Trophoblast cell (in vitro differentiated cells and primary cell): ENCODE results near the gene MAP3K2.

Experiments
- DNase-seq, 2 donors: peaks; one replicate each; pipeline ENCODE4 v3.0.0-alpha.2; 2016
- H2AFZ ChIP-seq: 2 replicates; pipeline ENCODE4 v1.6.1; 2013; ENCODE audit warnings: low read length, moderate library complexity, mild to moderate bottlenecking; ENCODE audit not compliant: insufficient read depth, poor library complexity
- H2AK5ac ChIP-seq: 2 replicates; pipeline ENCODE4 v1.6.1; 2013; ENCODE audit warnings: mild to moderate bottlenecking, low read length
- H2BK120ac ChIP-seq: 2 replicates; pipeline ENCODE4 v1.6.1; 2013; ENCODE audit warnings: low read length, mild to moderate bottlenecking, moderate library complexity; ENCODE audit not compliant: insufficient read depth, poor library complexity
- H2BK12ac ChIP-seq: 2 replicates; pipeline ENCODE4 v1.6.1; 2013; ENCODE audit warnings: mild to moderate bottlenecking, low read length, moderate library complexity
- H2BK5ac ChIP-seq: 2 replicates; pipeline ENCODE4 v1.6.1; 2013; ENCODE audit warnings: low read length, low read depth, moderate library complexity, mild to moderate bottlenecking; ENCODE audit not compliant: poor library complexity
- H3K14ac ChIP-seq: 2 replicates; pipeline ENCODE4 v1.6.1; 2013; ENCODE audit warnings: mild to moderate bottlenecking, low read length
- H3K18ac ChIP-seq: 2 replicates; pipeline ENCODE4 v1.6.1; 2013; ENCODE audit warnings: mild to moderate bottlenecking, low read length
- H3K23ac ChIP-seq: 2 replicates; pipeline ENCODE4 v1.6.1; 2013; ENCODE audit warnings: low read length
- H3K27ac ChIP-seq: 2 replicates; pipeline ENCODE4 v1.5.1; 2013; ENCODE audit warnings: low read depth, mild to moderate bottlenecking, inconsistent platforms, low read length, moderate library complexity
- H3K27me3 ChIP-seq: 2 replicates; pipeline ENCODE4 v1.6.1; 2013; ENCODE audit warnings: inconsistent platforms, mild to moderate bottlenecking, low read length, moderate library complexity; ENCODE audit not compliant: insufficient read depth
- H3K36me3 ChIP-seq, 2 experiments: 1 replicate in 1 of 2; 2 replicates in 1 of 2; pipeline ENCODE4 v1.6.1; 2013; ENCODE audit warnings: low read length in 2 of 2, mild to moderate bottlenecking in 2 of 2, moderate library complexity in 1 of 2; ENCODE audit not compliant: insufficient read depth in 2 of 2, control insufficient read depth in 1 of 2
- H3K4ac ChIP-seq: 2 replicates; pipeline ENCODE4 v1.6.1; 2013; ENCODE audit warnings: low read depth, mild to moderate bottlenecking, low read length, moderate library complexity
- H3K4me1 ChIP-seq, 2 experiments: 1 replicate in 1 of 2; 2 replicates in 1 of 2; pipeline ENCODE4 v1.6.1; 2013; ENCODE audit warnings: low read length in 2 of 2, mild to moderate bottlenecking in 2 of 2, moderate library complexity in 1 of 2; ENCODE audit not compliant: insufficient read depth in 2 of 2, control insufficient read depth in 1 of 2
- H3K4me2 ChIP-seq: 2 replicates; pipeline ENCODE4 v1.6.1; 2013; ENCODE audit warnings: inconsistent platforms, mild to moderate bottlenecking, low read length, moderate library complexity
- H3K4me3 ChIP-seq: 2 replicates; pipeline ENCODE4 v1.5.1; 2013; ENCODE audit warnings: mild to moderate bottlenecking, low read depth, low read length, inconsistent platforms
- H3K79me1 ChIP-seq: one replicate; pipeline ENCODE4 v1.6.1; 2013; ENCODE audit warnings: low read length
- H3K79me2 ChIP-seq: 2 replicates; pipeline ENCODE4 v1.6.1; 2013; ENCODE audit warnings: low read length, mild to moderate bottlenecking; ENCODE audit not compliant: control insufficient read depth, insufficient read depth, poor library complexity
- H3K9ac ChIP-seq: 2 replicates; pipeline ENCODE4 v1.6.1; 2013; ENCODE audit warnings: mild to moderate bottlenecking, low read length
- H3K9me3 ChIP-seq: 2 replicates; pipeline ENCODE4 v1.6.1; 2013; ENCODE audit warnings: low read depth, mild to moderate bottlenecking, control low read depth, inconsistent platforms, low read length; ENCODE audit not compliant: insufficient read depth
- H4K12ac ChIP-seq: 2 replicates; pipeline ENCODE4 v1.6.1; 2013; ENCODE audit warnings: low read depth, mild to moderate bottlenecking, low read length, moderate library complexity
- H4K8ac ChIP-seq: 2 replicates; pipeline ENCODE4 v1.6.1; 2013; ENCODE audit warnings: low read depth, mild to moderate bottlenecking, low read length, moderate library complexity
- H4K91ac ChIP-seq: one replicate; pipeline ENCODE4 v1.6.1; 2013; ENCODE audit warnings: low read depth, mild to moderate bottlenecking, low read length, moderate library complexity
- WGBS: extraction: QIAGEN DNeasy Blood & Tissue Kit; methylation state at CpG from one replicate; pipeline ENCODE4 v1.1.7; 2013; ENCODE audit warnings: missing lambda C conversion rate; ENCODE audit not compliant: insufficient read length, insufficient coverage; ENCODE audit errors: extremely low coverage; 5-methylcytosine and 5-hydroxymethylcytosine counted together

MAP3K2 gene

GRCh38 chr2:127424598-127425520 lies 37.1 kb upstream of the MAP3K2 start:
- Histone ChIP-seq H2BK12ac (no peak overlapping the region), H3K4me2 (no peak overlapping the region), H3K23ac (no peak overlapping the region), H2AK5ac (no peak overlapping the region), H3K9me3 (peaks cover 5% of the 10 kb centered on the region), H3K4me1 (peaks cover 4 to 7% of the 10 kb centered on the region in 2 experiments), H3K14ac (no peak overlapping the region), H3K27me3 (peaks cover 22% of the 10 kb centered on the region), H3K18ac (no peak overlapping the region), H2AFZ (no peak overlapping the region), H4K91ac (no peak overlapping the region), H2BK120ac (no peak overlapping the region), H3K9ac (no peak overlapping the region), H3K27ac (no peak overlapping the region), H3K4ac (no peak overlapping the region), H3K4me3 (no peak overlapping the region), H3K79me2 (no peaks in the 10 kb centered on the region), H2BK5ac (no peak overlapping the region), H4K12ac (no peak overlapping the region), H3K79me1 (no peaks in the 10 kb centered on the region), H3K36me3 (no peaks in the 10 kb centered on the region), H4K8ac (no peak overlapping the region)
- peak in 1 of 2 donors; percentile 47 for DNase-seq
- WGBS: no CpG with 5 or more reads among the region's 13 CpGs

GRCh38 chr2:127423880-127424279 lies 36.1 kb upstream of the MAP3K2 start:
- no CpG with 5 or more reads among the region's 1 CpG for WGBS
- no peak overlapping the region for H3K18ac ChIP-seq

GRCh38 chr2:127423478-127423843 lies 35.7 kb upstream of the MAP3K2 start:
- no peak for DNase-seq
- Histone ChIP-seq H2BK120ac (no peak overlapping the region), H4K12ac (no peak overlapping the region), H2BK5ac (no peak overlapping the region), H3K4me3 (peak overlapping the region; percentile 21), H2BK12ac (no peak overlapping the region), H3K9ac (no peak overlapping the region), H3K4me1 (peaks cover 4 to 7% of the 10 kb centered on the region in 2 experiments), H2AFZ (no peak overlapping the region), H3K14ac (no peak overlapping the region), H3K9me3 (peaks cover 5% of the 10 kb centered on the region), H3K27me3 (peaks cover 22% of the 10 kb centered on the region), H3K18ac (no peak overlapping the region), H3K4me2 (peak overlapping the region; percentile 62), H4K8ac (no peak overlapping the region), H3K36me3 (no peaks in the 10 kb centered on the region), H4K91ac (no peak overlapping the region), H3K23ac (no peak overlapping the region), H3K79me1 (no peaks in the 10 kb centered on the region), H2AK5ac (no peak overlapping the region), H3K4ac (no peak overlapping the region), H3K79me2 (no peaks in the 10 kb centered on the region), H3K27ac (no peak overlapping the region)
- WGBS: no CpG with 5 or more reads among the region's 29 CpGs

More at GRCh38 chr2:127423880-127424279, 36.1 kb upstream of the MAP3K2 start:
- H4K12ac ChIP-seq: no peak overlapping the region
- no peak overlapping the region for H2AK5ac ChIP-seq
- no peak overlapping the region for H3K4me3 ChIP-seq
- no peak for DNase-seq
- no peak overlapping the region for H2BK12ac ChIP-seq
- H3K14ac ChIP-seq: no peak overlapping the region
- H3K4me1 ChIP-seq: peaks cover 4 to 7% of the 10 kb centered on the region in 2 experiments
- no peak overlapping the region for H4K91ac ChIP-seq
- H3K36me3 ChIP-seq: no peaks in the 10 kb centered on the region
- no peak overlapping the region for H2AFZ ChIP-seq
- H3K79me1 ChIP-seq: no peaks in the 10 kb centered on the region
- H3K9ac ChIP-seq: no peak overlapping the region
- H2BK120ac ChIP-seq: no peak overlapping the region
- no peak overlapping the region for H2BK5ac ChIP-seq
- H3K9me3 ChIP-seq: peaks cover 5% of the 10 kb centered on the region
- no peak overlapping the region for H3K27ac ChIP-seq
- no peak overlapping the region for H3K4me2 ChIP-seq
- no peaks in the 10 kb centered on the region for H3K79me2 ChIP-seq
- H4K8ac ChIP-seq: no peak overlapping the region
- no peak overlapping the region for H3K23ac ChIP-seq
- H3K27me3 ChIP-seq: peaks cover 22% of the 10 kb centered on the region
- H3K4ac ChIP-seq: no peak overlapping the region

- no peak overlapping the region for H3K4ac ChIP-seq
- H3K4me1 ChIP-seq: peaks cover 4 to 7% of the 10 kb centered on the region in 2 experiments
- no peaks in the 10 kb centered on the region for H3K79me2 ChIP-seq
- peak in 1 of 2 donors; percentile 51 for DNase-seq
- no peak overlapping the region for H2AK5ac ChIP-seq
- H3K9ac ChIP-seq: no peak overlapping the region
- no peak overlapping the region for H4K12ac ChIP-seq
- WGBS: no CpG with 5 or more reads among the region's 73 CpGs
- H2BK12ac ChIP-seq: no peak overlapping the region
- H2AFZ ChIP-seq: no peak overlapping the region
- H4K91ac ChIP-seq: no peak overlapping the region
- H3K27me3 ChIP-seq: peaks cover 22% of the 10 kb centered on the region
- no peak overlapping the region for H2BK120ac ChIP-seq
- no peaks in the 10 kb centered on the region for H3K79me1 ChIP-seq
- H3K23ac ChIP-seq: no peak overlapping the region
- H4K8ac ChIP-seq: no peak overlapping the region
- peak overlapping the region; percentile 33 for H3K4me3 ChIP-seq
- no peaks in the 10 kb centered on the region for H3K36me3 ChIP-seq
- H3K27ac ChIP-seq: no peak overlapping the region
- H3K14ac ChIP-seq: no peak overlapping the region
- peak overlapping the region; percentile 62 for H3K4me2 ChIP-seq
- H3K18ac ChIP-seq: no peak overlapping the region
- H3K9me3 ChIP-seq: peaks cover 5% of the 10 kb centered on the region
- H2BK5ac ChIP-seq: no peak overlapping the region
Measured at GRCh38 chr2:127422559-127423477, 35.0 kb upstream of the MAP3K2 start.
